ENCODE measurements around the gene GNAI3. TPM values are rescaled to one million over a fixed set of nuclear protein-coding genes. Genes with fewer than 3 reads are reported as not detected.

The GNAI3 gene
- total RNA-seq, 1 experiment from 2014 or later = 8.9 TPM

DNA sequence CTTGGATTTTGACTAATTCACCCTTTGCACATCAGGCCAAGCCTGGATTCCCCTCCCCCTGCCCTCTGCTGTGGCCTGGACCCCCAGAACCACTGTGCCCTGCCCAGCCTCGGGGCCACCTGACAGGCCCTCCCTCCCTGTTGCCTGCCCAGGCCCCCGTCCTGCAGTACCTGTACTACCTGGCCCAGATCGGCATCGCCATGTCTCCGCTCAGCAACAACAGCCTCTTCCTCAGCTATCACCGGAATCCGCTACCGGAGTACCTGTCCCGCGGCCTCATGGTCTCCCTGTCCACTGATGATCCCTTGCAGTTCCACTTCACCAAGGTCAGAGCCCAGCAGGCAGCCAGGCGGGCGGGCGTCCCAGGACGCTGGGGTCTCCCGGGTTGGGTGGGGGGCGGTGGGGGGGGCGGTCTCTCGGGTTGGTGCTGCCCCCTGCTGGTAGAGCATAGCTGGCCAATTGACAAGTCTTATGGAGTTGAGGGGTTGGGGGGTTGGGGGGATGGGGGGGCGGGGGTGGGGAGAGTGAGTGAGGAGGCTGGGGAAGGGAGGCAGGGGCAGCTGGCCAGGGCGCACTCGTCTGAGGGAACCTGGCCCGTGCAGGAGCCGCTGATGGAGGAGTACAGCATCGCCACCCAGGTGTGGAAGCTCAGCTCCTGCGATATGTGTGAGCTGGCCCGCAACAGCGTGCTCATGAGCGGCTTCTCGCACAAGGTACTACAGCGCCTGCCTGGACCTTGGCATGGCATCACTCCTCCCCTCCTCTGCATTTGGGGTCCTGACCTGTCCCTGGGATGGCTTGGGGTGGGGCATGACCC, 81.9 kb downstream of the GNAI3 start:
- DNase-seq (ENCODE audit: low spot score) = no peak
- in situ Hi-C loops (cut with HindIII; ENCODE audit: low sequenced_read_pairs) = no loop called here

DNA sequence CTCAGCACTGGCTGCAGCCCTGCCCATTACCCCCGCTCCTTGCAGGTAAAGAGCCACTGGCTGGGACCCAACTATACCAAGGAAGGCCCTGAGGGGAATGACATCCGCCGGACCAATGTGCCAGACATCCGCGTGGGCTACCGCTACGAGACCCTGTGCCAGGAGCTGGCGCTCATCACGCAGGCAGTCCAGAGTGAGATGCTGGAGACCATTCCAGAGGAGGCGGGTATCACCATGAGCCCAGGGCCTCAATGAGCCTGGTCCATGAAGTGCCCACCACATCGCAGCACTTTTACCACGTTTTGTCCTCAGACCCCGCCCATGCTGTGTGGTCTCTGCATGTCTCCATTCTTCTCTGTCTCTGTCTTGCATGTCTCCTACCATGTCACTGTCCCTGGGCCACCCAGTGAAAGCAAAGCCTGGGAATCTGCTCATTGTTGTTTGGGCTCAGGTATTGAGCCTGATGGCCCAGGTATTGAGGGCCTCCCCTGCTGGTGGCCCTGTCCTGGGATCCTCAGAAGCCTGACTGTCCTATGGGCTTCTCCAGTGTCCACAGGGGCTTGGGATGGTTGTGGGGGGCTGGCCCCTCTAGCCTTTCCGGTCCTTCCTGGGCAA, 82.6 kb downstream of the GNAI3 start:
- no peak for DNase-seq (ENCODE audit: low spot score)
- in situ Hi-C loops (cut with HindIII; ENCODE audit: low sequenced_read_pairs) = no loop called here

GRCh38 chr1:109631513-109632505, 83.4 kb downstream of the GNAI3 start:
- DNase-seq (ENCODE audit: low spot score) = peak; percentile 23
- in situ Hi-C loops (cut with HindIII; ENCODE audit: low sequenced_read_pairs) = no loop called here

DNA sequence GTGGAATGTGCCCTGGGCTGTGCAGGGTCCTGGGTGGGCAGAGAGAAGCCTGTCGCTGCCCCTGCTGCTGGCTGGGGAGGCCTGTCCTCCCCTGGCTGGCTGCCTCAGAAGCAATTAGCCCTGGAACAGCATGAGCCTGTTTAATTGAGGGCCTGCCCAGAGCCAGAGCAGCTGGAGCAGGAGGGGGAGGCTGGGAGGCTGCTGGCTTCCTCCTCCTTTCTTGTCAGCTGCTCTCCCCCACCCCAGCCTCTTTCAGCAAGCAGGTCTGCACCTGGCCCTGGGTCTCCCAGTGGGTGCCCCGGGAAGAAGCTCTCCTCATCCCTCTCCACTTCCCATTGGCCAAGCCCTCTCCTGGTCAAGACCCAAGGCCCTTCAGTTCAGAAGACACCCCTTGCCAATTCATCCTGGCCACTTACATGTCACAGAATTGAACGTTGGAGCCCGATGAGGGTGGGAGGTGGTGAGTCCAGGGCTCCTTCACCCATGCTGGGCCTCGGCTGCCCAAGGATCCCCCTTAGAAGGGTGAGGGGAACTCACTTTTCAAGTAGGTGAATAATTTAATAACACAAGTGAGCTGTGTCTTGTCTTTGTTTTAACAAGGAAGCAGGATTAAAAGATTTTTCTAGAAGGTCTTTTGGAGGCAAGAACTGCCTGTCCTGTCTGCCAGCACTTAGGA, 84.4 kb downstream of the GNAI3 start:
- DNase-seq (ENCODE audit: low spot score) = no peak
- in situ Hi-C loops (cut with HindIII; ENCODE audit: low sequenced_read_pairs) = no loop called here

- in situ Hi-C loops (cut with HindIII; ENCODE audit: low sequenced_read_pairs) = no loop called here
- DNase-seq (ENCODE audit: low spot score) = no peak
Observed at GRCh38 chr1:109634292-109634691, 85.9 kb downstream of the GNAI3 start.

DNA sequence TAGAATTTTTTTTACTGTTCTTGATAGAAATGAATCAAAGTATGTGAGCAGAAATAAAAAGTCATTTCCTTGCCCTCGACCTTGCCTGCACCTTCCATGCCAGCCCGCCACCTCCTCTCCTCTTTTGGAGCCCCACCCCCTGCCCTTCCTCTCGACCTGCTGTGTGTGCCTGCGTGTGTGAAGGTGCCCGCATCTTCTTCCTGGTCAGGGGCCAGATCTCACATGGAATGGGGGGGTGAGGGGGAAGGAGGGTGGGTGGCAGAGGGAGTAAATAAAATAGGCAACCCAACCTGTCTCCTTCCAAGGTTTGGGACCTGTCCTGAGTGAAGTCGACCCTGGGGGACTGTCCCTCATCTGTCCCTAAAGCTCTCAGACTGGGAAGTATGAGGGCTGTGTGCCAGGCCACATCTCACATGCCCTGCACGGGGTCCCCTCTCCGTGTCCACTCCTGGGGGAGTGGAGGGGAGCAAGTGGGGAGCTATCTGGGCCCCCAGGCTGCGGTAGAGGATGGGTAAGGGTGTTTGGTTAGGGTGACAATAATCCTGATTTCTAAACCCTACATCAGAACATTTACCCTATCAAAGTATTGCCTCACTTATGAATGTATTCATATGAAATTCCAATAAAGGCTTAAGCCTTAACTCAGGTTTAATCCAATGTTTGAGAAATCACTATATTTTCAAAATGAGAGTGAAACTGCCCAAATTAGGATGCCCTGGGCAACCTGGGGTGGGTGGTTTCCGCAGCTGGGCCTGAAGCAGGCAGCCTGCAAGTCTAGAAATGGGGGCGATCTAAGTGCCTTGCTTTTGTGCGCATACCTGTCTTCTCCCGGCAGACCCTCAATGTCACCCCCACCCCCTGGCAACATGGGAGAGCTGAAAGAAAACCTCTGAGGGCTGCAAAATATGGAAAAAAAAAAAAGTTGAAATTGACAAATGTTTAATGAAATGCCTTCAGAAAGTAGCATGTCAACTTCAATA, 86.6 kb downstream of the GNAI3 start:
- in situ Hi-C loops (cut with HindIII; ENCODE audit: low sequenced_read_pairs) = no loop called here
- DNase-seq (ENCODE audit: low spot score) = no peak

DNA sequence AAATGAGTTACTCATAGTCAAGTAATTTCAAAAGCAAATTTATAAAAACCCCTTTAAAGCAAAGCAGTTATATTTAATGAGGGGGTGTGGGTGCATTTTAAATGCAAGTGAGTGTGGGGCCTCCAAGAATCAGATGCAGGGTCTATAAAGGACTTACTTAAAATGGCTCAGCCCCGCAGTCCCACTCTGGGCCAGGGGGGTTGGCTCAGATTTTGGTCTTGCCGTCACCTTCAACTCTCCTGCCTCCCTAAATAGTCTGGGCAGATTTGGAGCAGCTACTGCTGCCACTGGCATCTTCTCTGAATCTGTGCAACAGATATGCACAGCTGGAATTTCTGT, 87.4 kb downstream of the GNAI3 start:
- in situ Hi-C loops (cut with HindIII; ENCODE audit: low sequenced_read_pairs) = no loop called here
- DNase-seq (ENCODE audit: low spot score) = no peak

- no peak for DNase-seq (ENCODE audit: low spot score)
- in situ Hi-C loops (cut with HindIII; ENCODE audit: low sequenced_read_pairs) = no loop called here
Observed at GRCh38 chr1:109636201-109636952, 88.0 kb downstream of the GNAI3 start.

DNA sequence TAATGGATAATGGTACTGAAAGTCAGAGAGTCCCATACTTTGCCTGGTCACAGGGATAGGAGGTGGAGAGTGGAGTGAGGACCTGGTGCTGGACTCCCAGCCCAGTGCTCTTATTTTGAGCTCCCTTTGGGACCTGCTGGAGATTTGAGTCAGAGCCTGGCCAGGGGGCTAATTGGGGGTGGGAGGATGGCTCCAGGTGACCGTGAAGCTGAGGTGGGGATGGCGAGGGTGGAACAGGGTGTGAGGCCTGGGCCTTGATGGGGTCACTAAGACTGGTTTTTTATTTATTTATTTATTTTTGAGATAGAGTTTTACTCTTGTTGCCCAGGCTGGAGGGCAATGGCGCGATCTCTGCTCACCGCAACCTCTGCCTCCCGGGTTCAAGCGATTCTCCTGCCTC, 89.0 kb downstream of the GNAI3 start:
- in situ Hi-C loops (cut with HindIII; ENCODE audit: low sequenced_read_pairs) = no loop called here
- DNase-seq (ENCODE audit: low spot score) = no peak

- no peak for DNase-seq (ENCODE audit: low spot score)
- in situ Hi-C loops (cut with HindIII; ENCODE audit: low sequenced_read_pairs) = no loop called here
Observed at GRCh38 chr1:109639063-109639840, 90.8 kb downstream of the GNAI3 start.

DNA sequence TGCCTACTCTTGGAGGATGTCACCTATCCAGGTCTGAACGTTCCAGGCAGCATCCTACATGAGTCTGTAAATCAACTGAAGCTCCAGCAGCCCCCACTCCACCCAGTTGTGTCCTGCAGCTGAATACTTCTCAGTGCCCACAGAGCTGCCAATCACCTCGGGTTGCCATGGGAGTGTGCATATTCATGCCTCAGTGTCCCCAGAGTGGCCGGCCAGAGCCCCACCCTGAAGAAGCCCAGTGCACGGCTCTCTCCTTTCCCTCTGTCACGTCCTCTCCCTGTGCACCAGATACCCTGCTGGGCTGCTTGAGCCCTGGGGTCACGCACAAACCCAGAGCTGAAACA, 91.4 kb downstream of the GNAI3 start:
- in situ Hi-C loops (cut with HindIII; ENCODE audit: low sequenced_read_pairs) = no loop called here
- DNase-seq (ENCODE audit: low spot score) = no peak

DNA sequence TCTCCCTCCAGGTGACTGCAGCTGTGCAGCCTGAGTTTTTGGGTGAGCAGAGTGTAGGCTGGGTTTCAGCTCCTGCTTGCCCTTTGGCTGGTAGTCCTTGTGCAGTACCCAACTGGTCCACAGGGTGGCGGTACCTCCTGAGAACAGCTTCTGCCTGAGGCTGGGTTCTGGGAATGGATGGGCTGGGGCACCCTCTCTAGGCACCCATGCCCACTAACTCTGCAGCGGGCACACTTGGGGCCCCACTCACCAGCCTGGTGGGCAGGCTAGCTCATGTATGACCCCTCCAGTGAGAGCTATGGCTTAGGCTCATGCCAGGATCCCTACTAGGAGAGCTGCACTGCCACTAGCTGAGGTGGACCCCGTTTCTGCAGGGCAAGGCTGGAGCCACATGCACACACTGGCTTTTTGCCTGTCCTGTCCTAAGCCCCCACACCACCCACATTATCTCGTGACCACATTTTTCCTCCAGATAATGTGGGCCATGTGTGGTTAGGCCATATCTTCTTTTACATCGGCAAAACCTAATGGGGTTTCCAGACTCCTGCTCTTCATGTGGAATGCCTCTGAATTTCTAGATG, 92.0 kb downstream of the GNAI3 start:
- DNase-seq (ENCODE audit: low spot score) = peak; percentile 75
- in situ Hi-C loops (cut with HindIII; ENCODE audit: low sequenced_read_pairs) = no loop called here

DNA sequence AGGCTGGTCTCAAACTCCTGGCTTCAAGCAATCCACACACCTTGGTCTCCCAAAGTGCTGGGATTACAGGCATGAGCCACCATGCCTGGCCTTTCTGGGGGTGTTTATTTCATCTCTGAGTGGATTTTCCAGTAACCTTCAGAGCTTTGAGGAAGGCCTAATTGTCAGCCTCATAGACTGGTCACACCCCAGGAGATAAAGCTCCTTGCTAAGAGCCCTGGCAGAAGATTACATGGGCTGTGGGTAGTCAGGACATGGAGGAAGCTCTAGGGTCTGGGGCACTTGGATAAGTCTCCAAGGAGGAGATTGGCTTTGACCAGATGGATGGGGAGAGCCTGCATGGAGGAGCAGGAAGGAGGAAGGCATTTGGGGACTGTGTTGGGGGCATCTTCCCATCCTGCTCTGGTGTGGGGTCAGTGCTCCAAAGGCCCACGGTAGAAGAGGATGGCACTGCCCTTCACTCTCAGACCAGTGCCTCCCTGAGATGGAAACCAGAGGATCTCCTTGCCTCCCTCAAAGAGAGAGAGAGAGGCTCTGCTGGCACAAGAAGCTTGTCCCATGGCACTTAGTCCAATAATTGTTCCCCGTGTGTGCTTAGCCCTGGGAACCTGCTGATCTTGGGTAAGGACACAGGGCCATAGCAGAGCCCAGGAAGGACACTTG, 92.8 kb downstream of the GNAI3 start:
- in situ Hi-C loops (cut with HindIII; ENCODE audit: low sequenced_read_pairs) = no loop called here

DNA sequence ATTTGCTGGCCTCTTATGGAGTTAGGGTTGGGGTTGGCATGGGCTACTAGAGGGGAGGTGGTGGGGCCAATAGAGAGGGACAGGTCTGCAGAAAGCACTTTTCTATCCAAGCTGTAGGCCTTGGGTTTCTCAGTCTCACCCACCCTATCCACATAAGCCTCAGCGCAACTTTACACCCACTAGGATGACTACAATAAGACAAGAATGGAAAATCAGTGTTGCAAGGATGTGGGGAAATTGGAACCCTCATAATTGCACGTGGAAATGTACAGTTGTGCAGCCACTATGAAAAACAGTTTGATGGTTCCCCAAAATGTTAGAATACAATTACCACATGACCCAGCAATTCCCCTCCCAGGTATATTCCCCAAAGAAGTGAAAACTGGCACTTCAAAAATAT, 93.4 kb downstream of the GNAI3 start:
- DNase-seq (ENCODE audit: low spot score) = no peak
- in situ Hi-C loops (cut with HindIII; ENCODE audit: low sequenced_read_pairs) = no loop called here

More for the DNA sequence above, 92.8 kb downstream of the GNAI3 start:
- no peak for DNase-seq (ENCODE audit: low spot score)

- DNase-seq (ENCODE audit: low spot score) = no peak
- in situ Hi-C loops (cut with HindIII; ENCODE audit: low sequenced_read_pairs) = no loop called here
Observed at GRCh38 chr1:109642626-109643025, 94.2 kb downstream of the GNAI3 start.

All from G401 (cell line).